Measurements from ENCODE around the gene INTS11.
"Not testable (repeated sequence)": the region's sequence is repeated elsewhere in the genome, so short reads cannot be mapped to it uniquely, and the experiment has no call there.

The INTS11 gene

GRCh38 chr1:1324524-1325287 is at the start of gene INTS11, which contains the start of gene CPTP:
Gene INTS11 (minus strand): TSS chr1:1324660. CDS start chr1:1324608, 52 bp downstream.
Gene CPTP (plus strand): TSS chr1:1324802. CDS start chr1:1326911, 2,109 bp downstream.
- peak; percentile 86 for DNase-seq (ENCODE audit: low read depth)

GRCh38 chr1:1373815-1374588 is 49.5 kb upstream of the INTS11 start:
- peak; percentile 17 for DNase-seq (ENCODE audit: low read depth)

- DNase-seq (ENCODE audit: low read depth): no peak
These were observed 48.8 kb upstream of the INTS11 start for GRCh38 chr1:1373051-1373814.

GRCh38 chr1:1371746-1372711 is 47.6 kb upstream of the INTS11 start:
- no peak for DNase-seq (ENCODE audit: low read depth)

- DNase-seq (ENCODE audit: low read depth): no peak
These were observed 46.9 kb upstream of the INTS11 start for GRCh38 chr1:1371364-1371745.

- no peak for DNase-seq (ENCODE audit: low read depth)
These were observed 46.4 kb upstream of the INTS11 start for GRCh38 chr1:1370771-1371300.

- DNase-seq (ENCODE audit: low read depth): not testable (repeated sequence)
These were observed 45.6 kb upstream of the INTS11 start for GRCh38 chr1:1370094-1370493.

- DNase-seq (ENCODE audit: low read depth): no peak
These were observed 42.9 kb upstream of the INTS11 start for GRCh38 chr1:1367315-1367714.

GRCh38 chr1:1366699-1367066 is 42.2 kb upstream of the INTS11 start:
- DNase-seq (ENCODE audit: low read depth): no peak

- no peak for DNase-seq (ENCODE audit: low read depth)
These were observed 41.6 kb upstream of the INTS11 start for GRCh38 chr1:1365875-1366698.

- DNase-seq (ENCODE audit: low read depth): no peak
These were observed 39.8 kb upstream of the INTS11 start for GRCh38 chr1:1364266-1364665.

- peak; percentile 88 for DNase-seq (ENCODE audit: low read depth)
These were observed 37.5 kb upstream of the INTS11 start for GRCh38 chr1:1361982-1362423.

- no peak for DNase-seq (ENCODE audit: low read depth)
These were observed 36.9 kb upstream of the INTS11 start for GRCh38 chr1:1361233-1361981.

- DNase-seq (ENCODE audit: low read depth): peak; percentile 94
These were observed 36.2 kb upstream of the INTS11 start for GRCh38 chr1:1360506-1361169.

- no peak for DNase-seq (ENCODE audit: low read depth)
These were observed 35.4 kb upstream of the INTS11 start for GRCh38 chr1:1359664-1360468.

- peak; percentile 79 for DNase-seq (ENCODE audit: low read depth)
These were observed 34.8 kb upstream of the INTS11 start for GRCh38 chr1:1359308-1359663.

- DNase-seq (ENCODE audit: low read depth): peak; percentile 63
These were observed 34.2 kb upstream of the INTS11 start, which contains the start of gene MXRA8 for GRCh38 chr1:1358433-1359271. Gene MXRA8 (minus strand): TSS chr1:1358555. CDS start chr1:1358504, 51 bp downstream.

Measured in iris pigment epithelial cell (primary cell).